NCI-H1417 treated with DMSO at 0.1 percent for 48 hours (cell line): ENCODE measurements around the gene UBA3.

ENCODE experiments used
- DNase-seq: peaks from one replicate; lab custom pipeline; 2025; lab: John Stamatoyannopoulos, UW

The UBA3 gene

DNA sequence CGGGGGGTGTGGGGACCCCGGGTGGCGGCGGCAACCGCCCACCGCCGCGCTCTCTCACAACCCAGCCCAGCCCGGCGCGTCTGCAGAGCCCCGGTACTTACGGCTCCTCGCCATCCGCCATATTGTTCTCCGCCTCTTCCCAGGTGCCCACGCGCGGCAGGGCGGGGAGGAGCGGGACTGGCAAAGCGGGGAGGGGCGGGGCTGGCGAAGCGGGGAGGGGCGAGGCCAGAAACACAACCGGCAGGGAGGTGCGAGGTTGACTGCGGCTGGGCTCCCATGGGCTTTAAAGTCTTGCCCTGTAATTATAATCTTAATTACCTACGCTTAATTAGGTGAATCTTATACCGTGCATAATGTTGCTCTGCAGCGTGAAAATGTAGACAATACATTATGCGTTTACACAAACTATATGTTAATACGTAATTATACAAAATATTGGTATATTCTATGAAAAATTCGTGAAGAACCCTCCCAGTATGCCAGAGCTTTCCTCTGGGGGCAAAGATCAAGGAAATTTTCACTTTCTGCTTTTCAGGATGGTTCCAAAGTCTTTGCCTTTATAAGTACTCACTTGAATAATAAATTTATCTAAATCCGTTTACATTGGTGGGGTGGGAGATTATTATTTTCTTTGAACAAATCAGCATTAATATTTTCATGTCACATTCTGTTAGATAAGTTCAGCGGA, at the start of gene UBA3:
Gene UBA3, minus strand, starts transcription at position 133 of the 688 bp plus-strand sequence. Its CDS starts 12 bp downstream, at position 121.
- peak; percentile 14 for DNase-seq

GRCh38 chr3:69129531-69129930, 49.4 kb upstream of the UBA3 start:
- DNase-seq = no peak

GRCh38 chr3:69128509-69128908, 48.3 kb upstream of the UBA3 start:
- DNase-seq = no peak

DNA sequence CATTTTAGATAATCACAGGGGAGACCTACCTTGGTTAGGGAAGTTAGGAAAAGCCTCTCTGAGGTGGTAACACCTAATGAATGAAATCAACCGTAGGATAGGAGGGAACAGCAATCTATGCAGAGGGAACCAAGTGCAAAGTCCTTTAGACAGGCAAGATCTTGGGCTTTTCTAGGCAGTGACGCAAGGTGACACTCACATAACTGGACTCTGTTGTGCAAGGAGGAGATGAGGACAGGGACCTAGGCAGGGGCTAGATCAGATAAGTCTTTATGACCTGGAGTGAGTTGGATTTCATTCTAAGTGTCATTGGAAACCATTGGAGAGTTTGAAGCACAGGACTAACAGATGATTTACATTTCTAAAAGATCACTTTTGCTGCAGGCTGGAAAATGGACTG, 46.8 kb upstream of the UBA3 start:
- DNase-seq = no peak

DNA sequence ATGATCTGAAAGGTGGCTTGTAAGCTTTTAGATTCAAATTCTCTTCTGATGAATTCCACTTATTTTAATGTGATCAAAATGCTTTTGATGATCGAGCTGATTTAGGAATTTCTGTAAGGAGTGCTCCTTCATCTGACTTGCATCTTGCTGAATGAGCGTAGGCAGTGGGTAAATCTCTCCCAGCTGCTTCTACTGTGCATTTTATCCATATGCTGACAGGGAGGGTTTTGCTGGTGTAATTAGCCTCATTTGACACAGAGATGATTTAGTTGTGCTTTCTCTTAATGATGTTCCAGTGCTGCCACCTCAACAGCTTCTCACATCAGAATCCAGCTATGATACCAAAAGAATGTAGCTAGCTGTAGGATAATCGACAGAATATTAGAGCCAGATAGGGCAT, 46.1 kb upstream of the UBA3 start:
- no peak for DNase-seq

DNA sequence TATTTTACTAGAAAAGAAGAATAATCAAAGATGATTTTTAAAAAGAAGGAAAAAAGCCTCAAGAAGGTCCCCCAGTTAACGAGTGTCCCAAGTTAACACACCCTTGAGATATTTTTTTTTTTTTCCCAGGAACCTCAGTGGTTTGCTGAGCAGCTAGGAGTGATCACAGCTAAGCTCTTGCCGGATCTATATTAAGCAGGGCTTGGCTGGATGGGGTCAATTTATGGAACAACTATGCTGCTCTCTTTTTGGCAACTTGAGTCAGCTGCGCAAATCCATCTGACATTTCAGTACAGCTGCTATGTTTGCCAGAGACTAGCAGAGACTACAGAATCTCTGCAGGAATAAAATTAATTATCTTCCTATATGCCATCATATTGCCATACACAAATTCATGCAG, 42.2 kb upstream of the UBA3 start, which contains the start of gene LMOD3:
Gene LMOD3, minus strand, starts transcription at position 193 of the 400 bp plus-strand sequence. CDS start 209 bp downstream, outside the sequence.
- no peak for DNase-seq

- no peak for DNase-seq
Measured at GRCh38 chr3:69121950-69122349, 41.8 kb upstream of the UBA3 start.

DNA sequence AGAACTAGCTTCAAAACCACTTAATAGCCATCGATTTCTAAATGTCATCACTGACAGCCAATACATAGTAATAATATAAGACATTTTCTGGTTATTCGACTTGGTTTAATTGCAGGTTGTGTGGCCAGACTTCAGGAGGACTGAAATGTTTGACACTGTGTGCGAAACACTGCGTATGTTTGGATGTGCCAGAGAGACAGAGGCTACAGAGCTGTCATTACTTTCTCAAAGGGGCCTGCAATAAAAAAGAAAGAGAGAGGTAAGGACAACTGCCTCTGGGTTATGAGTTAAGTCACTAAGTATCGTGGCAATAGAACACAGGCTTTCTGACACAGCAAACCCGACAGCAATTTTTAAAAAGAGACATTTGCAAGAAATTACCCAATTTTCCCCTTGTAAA, 41.3 kb upstream of the UBA3 start:
- DNase-seq = no peak

GRCh38 chr3:69120879-69121464, 40.8 kb upstream of the UBA3 start:
- DNase-seq = peak; percentile 38

- DNase-seq = no peak
Measured at GRCh38 chr3:69119681-69120080, 39.5 kb upstream of the UBA3 start.

GRCh38 chr3:69119138-69119537, 39.0 kb upstream of the UBA3 start:
- DNase-seq = no peak

- no peak for DNase-seq
Measured at GRCh38 chr3:69118555-69118954, 38.4 kb upstream of the UBA3 start.

GRCh38 chr3:69116897-69117296, 36.7 kb upstream of the UBA3 start:
- no peak for DNase-seq

- no peak for DNase-seq
Measured at GRCh38 chr3:69116162-69116561, 36.0 kb upstream of the UBA3 start.

- DNase-seq = no peak
Measured at GRCh38 chr3:69115731-69116130, 35.6 kb upstream of the UBA3 start.

- no peak for DNase-seq
Measured at GRCh38 chr3:69113536-69113935, 33.4 kb upstream of the UBA3 start.

GRCh38 chr3:69110941-69111546, 30.9 kb upstream of the UBA3 start:
- no peak for DNase-seq

- no peak for DNase-seq
Measured at GRCh38 chr3:69108811-69109210, 28.6 kb upstream of the UBA3 start.

DNA sequence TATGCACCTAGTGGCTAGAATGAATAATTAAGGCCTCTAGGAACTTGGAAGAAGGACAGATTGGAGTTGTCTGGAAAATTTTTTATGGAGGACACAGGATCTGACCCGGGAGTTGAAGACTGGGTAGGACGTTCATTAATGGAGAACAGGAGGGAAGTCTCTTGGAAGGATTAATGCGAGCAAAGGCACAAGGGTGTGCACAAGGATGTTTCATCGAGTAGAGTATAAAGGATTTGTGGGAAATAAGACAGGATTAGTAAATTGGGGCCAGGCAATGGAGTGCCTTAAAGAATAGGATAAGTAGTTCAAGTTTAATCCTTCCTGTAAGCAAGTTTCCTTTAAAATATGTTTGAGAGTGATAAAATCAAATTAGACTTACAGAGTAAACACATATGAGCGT, 27.7 kb upstream of the UBA3 start:
- DNase-seq = no peak

DNA sequence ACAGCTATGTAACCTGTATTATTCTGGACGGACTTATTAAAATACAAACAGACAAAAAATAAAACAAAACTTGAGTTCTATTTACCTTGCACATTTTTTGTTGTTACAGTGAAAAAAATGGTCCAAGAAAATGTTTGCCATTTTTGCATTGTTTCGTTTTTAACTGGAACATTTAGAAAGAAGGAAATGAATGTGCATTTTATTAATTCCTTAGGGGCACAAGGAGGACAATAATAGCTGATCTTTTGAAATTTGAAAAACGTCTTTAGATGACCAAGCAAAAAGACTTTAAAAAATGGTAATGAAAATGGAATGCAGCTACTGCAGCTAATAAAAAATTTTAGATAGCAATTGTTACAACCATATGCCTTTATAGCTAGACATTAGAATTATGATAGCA, 25.2 kb upstream of the UBA3 start:
- DNase-seq = no peak

DNA sequence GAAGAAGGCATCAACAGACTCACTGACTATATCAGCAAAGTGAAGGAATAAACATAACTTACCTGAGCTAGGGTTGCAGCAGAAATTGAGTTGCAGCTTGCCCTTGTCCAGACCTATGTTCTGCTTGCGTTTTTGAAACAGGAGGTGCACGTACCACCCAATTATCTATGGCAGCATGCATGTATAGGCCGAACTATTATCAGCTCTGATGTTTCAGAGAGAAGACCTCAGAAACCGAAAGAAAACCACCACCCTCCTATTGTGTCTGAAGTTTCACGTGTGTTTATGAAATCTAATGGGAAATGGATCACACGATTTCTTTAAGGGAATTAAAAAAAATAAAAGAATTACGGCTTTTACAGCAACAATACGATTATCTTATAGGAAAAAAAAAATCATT, 24.4 kb upstream of the UBA3 start:
- DNase-seq = no peak

DNA sequence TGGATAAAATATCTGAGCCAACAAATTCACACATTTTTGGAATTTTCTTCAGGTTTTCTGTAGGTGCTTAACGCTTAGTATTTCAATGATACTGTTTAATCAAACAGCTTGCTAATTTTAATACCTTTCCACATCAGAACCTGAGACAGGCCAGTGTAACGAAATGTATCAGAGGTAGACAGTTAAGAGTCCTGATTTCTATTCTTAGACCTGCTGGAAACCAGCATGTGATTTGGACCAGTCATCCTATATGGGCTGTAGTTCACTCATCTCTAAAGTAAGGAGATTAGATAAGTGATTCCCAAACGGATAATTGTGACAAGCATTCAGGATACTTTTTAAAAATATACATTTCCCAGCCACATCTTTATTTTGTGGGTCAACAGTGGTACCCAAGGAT, 23.0 kb upstream of the UBA3 start:
- DNase-seq = no peak

DNA sequence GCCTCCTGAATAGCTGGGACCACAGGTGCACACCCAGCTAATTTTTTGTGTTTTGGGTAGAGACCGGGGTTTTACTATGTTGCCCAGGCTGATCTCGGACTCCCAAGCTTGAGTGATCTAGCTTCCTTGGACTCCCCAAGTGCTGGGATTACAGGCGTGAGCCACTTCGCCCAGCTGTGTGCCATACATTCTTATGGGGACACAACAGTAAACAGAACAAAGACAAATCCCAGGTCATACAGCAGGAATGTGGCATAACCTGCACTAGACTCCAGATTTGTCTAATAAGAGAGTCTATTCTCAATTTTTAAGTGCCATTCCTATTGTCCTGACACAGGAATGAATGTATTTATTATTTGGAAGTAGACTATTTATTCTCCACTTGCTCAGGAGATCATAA, 22.2 kb upstream of the UBA3 start:
- no peak for DNase-seq

DNA sequence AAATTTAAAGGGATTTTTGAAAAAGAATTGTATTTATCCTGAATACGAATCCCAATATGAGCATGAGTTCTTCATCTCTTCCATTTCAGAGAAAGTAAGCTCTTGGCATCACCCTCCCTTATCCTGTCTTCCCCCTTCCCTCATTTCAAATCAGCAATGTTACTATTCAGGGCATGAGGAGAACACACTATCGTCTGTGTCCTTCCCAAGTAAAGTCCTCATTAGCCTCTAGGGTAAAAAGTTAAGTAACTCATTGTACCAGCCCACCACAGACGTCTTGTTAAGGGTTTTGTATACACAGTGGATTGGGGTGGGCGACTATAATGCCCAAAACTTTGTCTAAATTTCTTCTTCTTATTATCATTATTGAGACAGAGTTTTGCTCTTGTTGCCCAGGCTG, 19.4 kb upstream of the UBA3 start:
- no peak for DNase-seq
